ENCODE results near the gene ZIC5.

The ZIC5 gene

DNA sequence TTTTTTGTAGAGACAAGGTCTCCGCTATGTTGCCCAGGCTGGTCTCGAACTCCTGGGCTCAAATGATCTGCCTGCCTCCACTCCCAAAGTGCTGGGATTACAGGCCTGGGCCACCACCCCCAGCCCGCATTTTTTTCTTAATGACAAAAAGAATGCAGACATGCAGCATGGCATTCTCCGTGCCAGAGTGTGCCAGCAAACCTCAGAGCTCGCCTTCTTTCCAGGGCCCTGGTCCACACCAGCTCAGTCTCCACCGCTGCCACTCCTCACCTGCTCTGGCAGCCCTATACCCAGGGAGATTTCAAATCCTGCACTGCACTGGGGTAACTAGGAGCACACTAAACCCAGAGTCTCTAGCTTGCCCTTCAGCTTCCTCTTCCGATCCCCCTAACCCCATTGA lies 41.7 kb downstream of the ZIC5 start:
- no peak for DNase-seq

DNA sequence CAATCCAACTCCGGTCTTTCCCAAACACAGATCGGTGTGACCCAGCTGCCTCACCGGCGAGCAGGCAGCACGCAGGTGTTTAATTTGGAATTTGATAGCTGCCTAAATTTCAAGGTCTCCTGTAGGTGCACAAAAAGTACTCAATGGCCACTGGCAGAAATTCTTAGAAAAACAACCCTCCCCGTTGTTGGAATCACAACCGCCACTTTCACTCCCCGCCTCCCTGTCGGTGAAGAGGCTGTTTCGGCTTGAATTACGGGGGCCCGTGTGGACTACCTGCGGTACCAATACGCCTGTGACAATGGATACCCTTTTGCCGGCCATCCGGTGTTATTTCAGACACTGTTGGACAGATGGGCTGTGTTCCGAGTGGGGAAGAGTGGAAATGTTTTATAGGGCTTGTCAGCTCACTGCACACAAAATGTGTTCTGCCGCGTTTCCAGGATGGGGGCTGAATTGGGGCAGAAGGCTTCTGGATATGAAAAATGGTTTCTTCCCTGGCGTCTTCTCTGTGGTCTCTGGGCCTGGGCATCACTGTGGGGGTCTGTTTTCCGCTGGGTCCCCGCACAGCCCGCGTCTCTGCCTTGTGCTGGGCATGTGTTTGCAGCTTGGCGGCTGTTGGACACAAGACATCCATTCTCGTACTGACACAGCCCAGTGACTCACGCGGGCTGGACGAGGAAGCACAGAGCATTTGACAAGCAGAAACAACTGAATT lies 45.4 kb downstream of the ZIC5 start:
- DNase-seq = peak; percentile 75

GRCh38 chr13:99923877-99924582 lies 47.5 kb downstream of the ZIC5 start:
- no peak for DNase-seq

GRCh38 chr13:99922631-99923404 lies 48.7 kb downstream of the ZIC5 start:
- DNase-seq = no peak

GRCh38 chr13:99919132-99919531 lies 52.4 kb downstream of the ZIC5 start:
- no peak for DNase-seq

GRCh38 chr13:99916366-99917103 lies 55.0 kb downstream of the ZIC5 start:
- DNase-seq = no peak

GRCh38 chr13:99913167-99913566 lies 58.4 kb downstream of the ZIC5 start:
- DNase-seq = no peak

Data from DMS79 (cell line).